Endothelial cell of umbilical vein (primary cell): Measurements from ENCODE around the gene RGS11.

ENCODE experiments used
- CTCF ChIP-seq, 2 donors: IDR thresholded peaks; 1 replicate in 1 of 2; 2 replicates in 1 of 2; pipeline ENCODE4 v1.5.1; 2011; ENCODE audit warnings: low read length in 2 of 2, mild to moderate bottlenecking in 2 of 2, moderate library complexity in 2 of 2, control low read depth in 1 of 2, inconsistent platforms in 1 of 2, low read depth in 1 of 2; ENCODE audit not compliant: insufficient read depth in 1 of 2; ENCODE audit errors: extremely low read depth in 1 of 2
- EZH2 ChIP-seq: IDR thresholded peaks from 2 replicates; pipeline ENCODE4 v1.6.1; 2012; ENCODE audit warnings: borderline replicate concordance, low read depth, mild to moderate bottlenecking, moderate library complexity, low read length, inconsistent platforms; ENCODE audit not compliant: severe bottlenecking
- FOS ChIP-seq: IDR thresholded peaks from 2 replicates; pipeline ENCODE4 v1.6.1; 2011; ENCODE audit warnings: mild to moderate bottlenecking, low read length, moderate library complexity, borderline replicate concordance; ENCODE audit not compliant: insufficient read depth
- GATA2 ChIP-seq: IDR thresholded peaks from 2 replicates; pipeline ENCODE4 v1.7.0; 2011; ENCODE audit warnings: low read depth, mild to moderate bottlenecking, moderate library complexity, mixed read lengths, low read length; ENCODE audit not compliant: insufficient read length, insufficient read depth
- JUN ChIP-seq: IDR thresholded peaks from 2 replicates; pipeline ENCODE4 v1.6.1; 2011; ENCODE audit warnings: borderline replicate concordance, low read depth; ENCODE audit not compliant: insufficient read length, insufficient read depth
- MAX ChIP-seq: IDR thresholded peaks from 2 replicates; pipeline ENCODE4 v1.6.1; 2011; ENCODE audit not compliant: insufficient read depth, insufficient read length
- MYC ChIP-seq: IDR thresholded peaks from one replicate; pipeline ENCODE4 v1.6.1; 2011; ENCODE audit warnings: mild to moderate bottlenecking, low read depth, low read length
- POLR2A ChIP-seq: IDR thresholded peaks from 2 replicates; pipeline ENCODE4 v1.6.1; 2012; ENCODE audit warnings: low read depth, mild to moderate bottlenecking, control low read depth, low read length
- POLR2AphosphoS5 ChIP-seq: IDR thresholded peaks from 2 replicates; pipeline ENCODE4 v1.6.1; 2012; ENCODE audit warnings: low read depth, mild to moderate bottlenecking, control low read depth, low read length, moderate library complexity; ENCODE audit not compliant: insufficient read depth

DNA sequence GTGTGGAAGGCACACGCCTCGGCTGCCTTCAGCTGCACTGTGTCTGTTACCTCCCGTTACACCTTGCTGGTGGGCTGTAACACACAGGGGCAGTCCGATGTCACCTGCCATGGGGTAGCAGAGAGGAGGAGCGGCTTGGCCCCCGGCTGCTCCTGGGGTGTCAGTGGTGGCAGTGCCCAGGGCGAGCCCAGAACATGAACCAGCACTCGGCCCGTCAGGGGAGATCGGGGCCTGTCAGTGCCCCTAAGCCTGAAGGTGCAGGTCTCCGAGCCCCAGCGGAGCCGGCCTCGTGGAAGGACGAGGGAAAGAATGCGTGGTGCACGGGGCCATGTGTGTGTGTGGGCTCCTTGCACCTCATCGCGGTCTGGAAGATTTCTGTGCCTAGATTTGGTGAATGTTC, 15.4 kb downstream of the RGS11 start:
- TF ChIP-seq CTCF (IDR thresholded peaks at IDR 0.05; ENCODE audit: extremely low read depth in 1 of 2, insufficient read depth in 1 of 2, low read depth in 1 of 2, low read length in 2 of 2) (no peak), MYC (no peak), EZH2 (no peak), POLR2A (no peak), MAX (no peak), POLR2AphosphoS5 (no peak), GATA2 (no peak), JUN (no peak), FOS (no peak)
